ENCODE data around the gene RAPGEF2.

- TF ChIP-seq POLR2A (IDR thresholded peaks at IDR 0.05) (no peak), CTCF (IDR thresholded peaks at IDR 0.05) (no peak)
These were observed 50.8 kb downstream of the RAPGEF2 start for GRCh38 chr4:159153669-159154068.

Data from testis (tissue), 2 donors.